Left colon (tissue), 2 donors: ENCODE results near the gene KIAA0513. TPM values are rescaled to one million over a fixed set of nuclear protein-coding genes. Genes with fewer than 3 reads are reported as not detected.

Source experiments
- ATAC-seq: fragments of 200-7000 bp; cut with Tn5 transposase; one replicate; pipeline ENCODE4 v1.9.1; 2020; ENCODE audit warnings: mild to moderate bottlenecking, moderate library complexity
- DNase-seq, 2 donors: peaks; one replicate each; pipeline ENCODE4 v3.0.0-alpha.2; 2020
- intact Hi-C, 2 donors: fragments of 100-400 bp; cut with DNase I in 1 of 2; cut with micrococcal nuclease in 1 of 2; formaldehyde crosslinking; loops; one replicate each; pipeline versions ENCODE4 v1.11.2 to v1.14.0; 2022; cut with DNase I, micrococcal nuclease
- long read RNA-seq: library from polyadenylated mRNA; unstranded; transcript quantifications from one replicate; pipeline ENCODE4 v2.0.0, GENCODE V29; 2021
- total RNA-seq, 2 donors: library from RNA; stranded (reverse); fragmentation: NEBNext Ultra II Directional; extraction: Animal tissue kit (Norgen Biotek cat#: 25700); gene quantifications; one replicate each; pipeline ENCODE4 v1.2.1, GENCODE V29; 2021
- donor health status: DM: no; HTN: no; CAD: no.
- donor health status: DM: yes; HTN: yes; CAD: no.

KIAA0513 gene
- 10 to 100 TPM; 28.9 to 40.3 TPM for total RNA-seq
- long read RNA-seq, full-length matches to known transcripts, result 2 of 18 reads
- long read RNA-seq, partial matches to known transcripts, result 3 of 18 reads
- long read RNA-seq, other reads (novel, unspliced or antisense), result 13 of 18 reads

- peak; percentile 92 to 96 for DNase-seq
- ATAC-seq, result peak; percentile 78
- intact Hi-C loops, result no loop called here
Observed at GRCh38 chr16:85027349-85027957, at the start of gene KIAA0513. Gene KIAA0513, plus strand, starts transcription at chr16:85027795. Its CDS starts 39,277 bp downstream, at chr16:85067072.

- no peak for DNase-seq
- intact Hi-C loops, result loop anchor here in 1 of 2 donors (10.0 kb wide), 1 partner anchor 225 kb away; no protein-coding TSS in a partner anchor
- ATAC-seq, result no peak
Observed at GRCh38 chr16:84979516-84979915, 48.1 kb upstream of the KIAA0513 start.

GRCh38 chr16:84982434-84982833 is 45.2 kb upstream of the KIAA0513 start:
- DNase-seq (peak; percentile 69 to 77), ATAC-seq (peak; percentile 78)

DNA sequence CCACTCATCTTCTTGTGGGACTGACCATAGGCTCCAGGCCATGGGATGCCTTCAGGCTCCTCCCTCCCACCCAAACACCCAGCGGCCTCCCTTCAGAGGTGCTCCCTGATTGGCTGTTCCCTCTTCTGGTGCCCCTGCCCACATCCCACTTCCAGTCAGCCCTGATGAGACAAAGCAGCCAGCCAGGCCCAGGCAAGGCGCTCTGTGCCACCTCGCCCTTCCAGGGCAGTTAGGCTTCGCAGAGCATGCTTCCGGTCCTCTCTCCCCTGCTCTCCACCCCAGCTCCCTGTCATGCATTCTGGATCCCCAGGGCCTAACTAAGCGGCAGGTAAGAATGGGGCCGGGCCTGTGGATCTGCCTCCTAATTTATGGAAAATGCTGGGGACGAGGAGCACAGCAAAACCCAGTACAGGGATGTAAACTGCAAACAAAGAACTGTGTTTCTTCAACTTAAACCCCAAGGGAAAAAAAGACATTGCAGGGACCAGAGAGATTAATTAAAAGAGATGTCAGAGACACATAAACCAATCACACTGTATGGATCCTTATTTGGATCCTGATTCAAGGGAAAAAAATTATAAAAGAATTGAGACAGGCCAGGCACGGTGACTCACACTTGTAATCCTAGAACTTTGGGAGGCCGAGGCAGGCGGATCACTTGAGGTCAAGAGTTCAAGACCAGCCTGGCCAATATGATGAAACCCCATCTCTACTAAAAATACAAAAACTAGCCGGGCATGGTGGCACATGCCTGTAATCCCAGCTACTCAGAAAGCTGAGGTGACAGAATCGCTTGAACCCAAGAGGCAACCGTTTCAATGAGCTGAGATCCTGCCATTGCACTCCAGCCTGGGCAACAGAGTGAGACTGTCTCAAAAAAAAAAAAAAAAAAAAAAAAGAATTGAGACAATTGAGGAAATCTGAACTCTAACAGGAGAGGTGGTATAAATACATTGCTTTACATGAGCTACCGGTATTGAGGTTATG is 42.2 kb upstream of the KIAA0513 start:
- no peak for ATAC-seq
- intact Hi-C loops, result no loop called here
- no peak for DNase-seq

More at GRCh38 chr16:84982434-84982833, 45.2 kb upstream of the KIAA0513 start:
- intact Hi-C loops, result no loop called here

GRCh38 chr16:84986102-84986501 is 41.5 kb upstream of the KIAA0513 start:
- ATAC-seq (no peak), DNase-seq (no peak)
- intact Hi-C loops, result no loop called here

DNA sequence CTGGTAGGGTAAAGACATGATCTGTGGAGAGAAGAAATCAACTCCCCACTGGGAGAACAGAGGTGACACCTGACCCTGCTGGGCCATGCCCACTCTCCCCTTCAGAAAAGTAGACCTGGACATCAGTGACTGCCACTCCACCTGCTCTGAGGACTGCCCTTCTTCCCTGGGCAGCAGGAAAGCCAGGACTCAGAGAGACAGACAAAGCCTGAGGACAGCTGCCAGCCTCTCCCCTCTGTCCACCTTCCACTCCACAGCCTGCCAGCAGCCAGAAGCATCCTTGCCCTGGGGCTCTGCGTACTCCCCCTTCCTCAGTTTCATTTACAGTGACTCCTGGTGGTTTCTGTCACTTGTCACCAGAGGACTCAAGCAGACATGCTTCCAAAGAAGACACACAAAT is 40.7 kb upstream of the KIAA0513 start:
- DNase-seq (no peak), ATAC-seq (no peak)
- intact Hi-C loops, result no loop called here

DNA sequence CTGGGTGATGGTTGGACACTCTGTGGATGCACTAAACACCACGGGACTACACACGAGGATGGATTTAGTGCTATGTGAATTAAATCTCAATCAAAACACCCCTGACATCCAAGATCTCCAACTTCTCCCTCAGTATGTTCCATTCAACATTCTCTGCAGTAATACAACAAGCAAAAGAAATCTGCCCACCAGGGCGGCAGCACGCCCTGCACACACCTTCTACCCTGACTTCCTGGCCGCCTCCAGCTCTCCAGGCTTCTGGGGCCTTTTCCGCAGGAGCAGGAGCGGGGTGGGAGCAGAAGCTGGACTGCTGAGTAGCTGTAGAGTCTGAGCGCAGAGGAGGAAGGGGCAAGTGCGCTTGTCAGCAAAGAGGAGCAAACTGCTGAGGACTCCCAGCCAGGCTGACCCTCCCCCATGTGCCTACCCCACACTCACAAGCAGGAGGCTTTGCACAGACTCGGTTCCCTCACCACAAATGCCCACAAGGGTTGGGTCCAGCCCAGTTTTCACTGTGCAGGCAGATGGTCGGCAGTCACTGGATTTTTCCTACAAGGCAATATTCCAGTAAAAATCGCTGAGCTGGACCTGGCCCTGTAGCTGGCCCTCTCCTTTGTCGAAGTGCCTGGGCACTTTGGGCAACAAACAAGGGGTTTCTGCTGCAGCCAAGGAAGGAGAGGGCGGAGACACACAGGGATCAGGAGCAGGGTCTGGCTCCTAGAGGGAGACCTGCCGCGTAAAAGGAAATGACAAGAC is 39.1 kb upstream of the KIAA0513 start:
- DNase-seq (no peak), ATAC-seq (no peak)
- intact Hi-C loops, result no loop called here

GRCh38 chr16:84989749-84990620 is 37.6 kb upstream of the KIAA0513 start:
- DNase-seq (no peak), ATAC-seq (peak; percentile 16)
- intact Hi-C loops, result no loop called here

DNA sequence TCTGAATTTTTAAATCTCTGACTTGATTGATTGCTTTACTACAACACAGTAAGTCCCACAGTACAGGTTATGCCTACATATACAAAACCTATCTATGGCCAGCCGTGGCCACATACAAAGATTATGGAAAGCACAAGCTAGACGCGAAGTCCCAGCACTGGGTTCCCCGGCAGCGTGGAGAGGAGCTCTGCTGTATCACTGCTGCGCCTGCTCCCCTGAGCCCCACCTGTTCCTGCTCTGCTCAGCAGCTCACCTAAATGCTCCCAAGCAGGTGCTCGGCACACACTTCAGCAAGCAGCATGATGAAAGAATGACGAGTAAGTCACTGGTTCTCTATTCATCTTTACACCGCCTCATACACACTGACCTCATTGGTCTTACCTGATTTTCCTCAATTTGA is 36.8 kb upstream of the KIAA0513 start:
- no peak for ATAC-seq
- DNase-seq, result no peak
- intact Hi-C loops, result no loop called here

DNA sequence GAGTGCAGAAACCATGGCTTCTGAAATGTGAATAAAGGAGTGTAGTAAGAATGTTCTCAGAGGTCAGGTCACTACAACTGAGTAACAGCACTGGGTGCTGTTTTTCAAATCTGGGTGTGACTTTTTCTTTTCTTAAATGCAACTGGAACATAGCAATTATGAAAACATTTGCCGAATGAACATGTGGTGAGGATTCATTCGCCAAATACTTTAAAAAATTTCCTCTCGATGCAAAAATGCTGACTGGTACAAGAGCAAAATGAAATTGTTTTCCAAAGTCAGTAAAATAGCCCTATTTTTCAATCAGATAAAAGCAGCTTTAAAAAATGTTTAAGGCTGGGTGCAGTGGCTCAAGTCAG is 34.9 kb upstream of the KIAA0513 start:
- intact Hi-C loops, result no loop called here
- ATAC-seq (no peak), DNase-seq (no peak)

DNA sequence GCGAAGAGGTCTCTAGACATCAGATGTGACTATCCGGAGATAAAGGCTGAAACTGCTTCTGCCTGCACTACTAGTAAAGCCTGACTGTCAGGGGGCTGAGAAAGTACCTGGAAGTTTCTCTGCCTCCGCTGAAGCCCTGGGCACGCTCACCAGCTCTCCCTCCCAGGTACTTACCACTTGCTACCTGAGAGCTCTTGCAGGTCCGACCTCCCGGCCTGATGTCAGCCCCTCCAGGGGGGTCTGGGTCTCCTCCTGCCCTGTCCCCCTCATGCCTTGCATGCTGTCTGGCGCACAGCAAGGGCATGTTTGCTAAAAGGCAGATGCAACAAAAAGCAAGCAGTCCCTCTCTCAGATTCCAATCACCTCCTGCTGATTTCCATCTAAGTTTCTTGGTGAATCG is 33.7 kb upstream of the KIAA0513 start:
- DNase-seq (no peak), ATAC-seq (no peak)
- intact Hi-C loops, result no loop called here

DNA sequence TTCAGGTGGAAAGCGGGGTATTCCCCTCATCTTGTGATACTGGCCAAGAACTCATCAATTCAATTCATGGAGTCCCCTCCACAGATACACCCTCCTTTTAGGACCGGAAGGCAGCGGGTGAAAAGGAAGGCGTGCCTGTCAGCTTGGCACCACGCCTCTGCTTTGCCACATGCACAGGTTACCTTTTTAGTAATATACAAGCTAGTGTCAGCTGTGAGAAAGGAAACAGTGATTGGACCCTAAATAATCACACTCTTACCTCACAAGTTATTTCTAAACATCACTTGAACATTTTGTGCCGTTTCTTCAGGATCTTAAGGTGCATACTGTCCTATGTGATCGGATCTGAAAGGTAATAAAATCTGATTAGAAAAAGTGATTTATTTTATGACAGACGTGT is 31.9 kb upstream of the KIAA0513 start:
- intact Hi-C loops, result no loop called here
- ATAC-seq, result peak; percentile 49
- DNase-seq, result peak in 1 of 2 donors; percentile 48

DNA sequence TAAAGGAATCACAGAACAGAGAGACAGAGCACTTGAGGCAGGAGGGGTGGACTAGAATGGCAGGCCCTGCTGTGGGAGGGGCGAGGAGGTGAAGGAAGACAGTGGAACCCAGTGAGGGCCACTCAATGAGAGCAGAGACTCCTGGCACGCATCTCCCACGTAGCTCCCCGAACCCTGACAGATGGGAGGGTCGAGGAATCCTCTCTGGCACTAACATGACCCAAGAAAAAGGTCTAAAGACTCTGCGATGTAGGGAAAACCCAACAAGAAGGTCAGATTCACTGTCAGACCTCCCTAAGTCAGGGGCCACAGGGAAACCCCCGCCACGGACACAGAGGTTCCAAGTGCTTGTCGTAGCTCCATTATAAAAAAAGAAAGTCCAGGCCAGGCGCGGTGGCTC is 31.2 kb upstream of the KIAA0513 start:
- no peak for ATAC-seq
- DNase-seq, result no peak
- intact Hi-C loops, result no loop called here

DNA sequence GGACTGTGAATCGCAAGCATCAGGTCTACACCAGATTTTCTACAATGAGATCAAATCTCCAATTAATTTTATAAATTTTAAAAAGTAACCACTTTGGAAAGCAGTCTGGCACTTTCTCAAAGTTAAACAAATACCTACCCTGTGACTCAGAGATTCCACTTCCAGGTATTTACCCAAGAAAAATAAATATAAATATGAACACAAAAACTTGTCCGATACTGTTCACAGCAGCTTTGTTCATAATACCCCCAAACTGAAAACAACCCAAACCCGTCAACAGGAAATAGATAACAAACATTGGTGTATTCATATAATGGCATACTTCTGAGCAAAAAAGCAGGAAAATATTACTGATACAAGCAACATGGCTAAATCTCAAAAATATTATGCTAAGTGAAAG is 28.4 kb upstream of the KIAA0513 start:
- no peak for ATAC-seq
- intact Hi-C loops, result no loop called here
- DNase-seq, result no peak

DNA sequence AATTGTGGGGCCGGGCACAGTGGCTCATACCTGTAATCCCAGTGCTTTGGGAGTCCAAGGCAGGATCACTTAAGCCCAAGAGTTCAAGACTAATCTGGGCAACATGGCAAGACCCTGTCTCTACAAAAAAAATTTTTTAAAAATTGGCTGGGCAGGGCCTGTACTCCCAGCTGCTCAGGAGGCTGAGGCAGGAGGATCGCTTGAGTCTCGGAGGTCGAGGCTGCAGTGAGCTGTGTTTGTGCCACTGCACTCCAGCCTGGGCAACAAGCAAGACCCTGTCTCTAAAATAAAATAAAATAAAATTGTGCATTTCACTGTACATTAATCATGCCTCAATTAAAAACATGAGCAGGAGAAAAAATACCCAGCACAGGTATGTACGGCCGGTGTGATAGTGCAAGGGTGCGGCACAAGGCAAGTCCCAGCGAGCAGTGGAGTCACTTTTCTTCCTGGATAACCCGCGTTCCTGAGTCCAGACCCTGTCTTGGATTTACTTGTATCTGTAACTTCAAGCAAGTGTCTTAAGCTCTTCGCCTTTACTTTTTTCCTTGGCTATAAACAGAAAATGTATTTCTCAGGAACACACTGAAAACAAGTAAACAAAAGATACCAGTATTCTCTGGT is 27.6 kb upstream of the KIAA0513 start:
- no peak for ATAC-seq
- intact Hi-C loops, result no loop called here
- no peak for DNase-seq

- peak; percentile 44 for ATAC-seq
- no peak for DNase-seq
- intact Hi-C loops, result no loop called here
Observed at GRCh38 chr16:85002099-85002541, 25.5 kb upstream of the KIAA0513 start.

DNA sequence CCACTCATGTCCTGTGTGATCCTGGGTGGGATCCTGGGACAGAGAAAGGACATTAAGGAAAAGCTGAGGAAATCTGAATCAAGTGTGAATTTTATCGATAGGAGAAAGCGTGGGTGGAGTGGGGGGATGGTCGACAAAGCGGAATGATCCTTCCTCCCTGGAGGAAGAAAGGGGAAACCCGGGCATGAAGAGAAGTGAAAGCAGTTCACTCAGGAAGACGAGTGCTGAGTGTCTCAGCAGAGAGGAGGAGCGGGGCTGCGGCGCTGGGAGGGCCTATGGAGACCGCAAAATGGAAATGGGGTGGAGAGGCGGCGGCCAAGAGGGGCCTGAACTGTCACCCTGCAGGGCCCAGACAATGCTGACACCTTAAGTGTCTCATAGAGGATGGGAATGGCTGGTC is 25.0 kb upstream of the KIAA0513 start:
- intact Hi-C loops, result no loop called here
- DNase-seq (peak in 1 of 2 donors; percentile 50), ATAC-seq (peak; percentile 7)

DNA sequence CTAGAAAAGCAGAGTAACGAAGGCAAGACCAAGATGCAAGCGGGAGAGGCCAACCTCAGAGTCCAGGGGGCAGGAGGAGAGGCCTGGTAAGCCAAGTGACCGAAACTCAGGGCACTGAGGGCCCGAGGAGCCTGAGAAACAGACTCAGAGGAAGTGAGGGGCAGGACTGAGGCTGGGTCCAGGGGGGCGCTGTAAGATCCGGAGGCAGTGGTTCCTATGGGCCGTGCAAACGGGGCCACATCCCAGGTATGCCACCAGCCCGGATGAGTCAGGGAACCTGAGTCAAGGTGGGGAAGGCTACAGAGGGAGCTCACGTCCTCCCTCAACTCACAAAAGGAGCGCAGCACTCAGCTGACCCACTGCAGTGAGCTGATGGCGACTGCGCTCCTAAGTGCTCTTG is 24.5 kb upstream of the KIAA0513 start:
- DNase-seq (no peak), ATAC-seq (no peak)
- intact Hi-C loops, result no loop called here
